GM12878 (cell line): ENCODE data around the gene TBCD. TPM values are rescaled to one million over a fixed set of nuclear protein-coding genes. Genes with fewer than 3 reads are reported as not detected.

Experiments used
- ATAC-seq: fragments of 200-7000 bp; cut with Tn5 transposase; 3 replicates; pipeline ENCODE4 v1.9.1; 2020; ENCODE audit warnings: mild to moderate bottlenecking, moderate library complexity
- BruUV-seq: library from RNA; stranded (reverse); fragments of 400-500 nt; replicated peaks from 2 replicates; lab custom pipeline; 2021; lab: Mats Ljungman, UMichigan
- CTCF ChIA-PET: fragments of 300-600 bp; sonication (Branson Sonifier 250); formaldehyde crosslinking; extraction: SDS; loops from one replicate; lab custom pipeline; 2021; ENCODE audit warnings: inconsistent platforms; lab: Yijun Ruan, JAX
- POLR2A ChIA-PET: fragments of 350-600 bp; formaldehyde crosslinking; extraction: SDS; loops from one replicate; lab custom pipeline; 2021; ENCODE audit warnings: inconsistent platforms; lab: Charles Lee
- RAD21 ChIA-PET: fragments of 300-600 bp; sonication (Branson Sonifier 250); formaldehyde crosslinking; loops from one replicate; lab custom pipeline; 2023; ENCODE audit warnings: antibody characterized with exemption; ENCODE audit not compliant: unreplicated experiment; lab: Charles Lee
- SMC1A ChIA-PET: fragments of 300-600 bp; sonication (Branson Sonifier 250); formaldehyde crosslinking; loops from one replicate; lab custom pipeline; 2023; ENCODE audit not compliant: unreplicated experiment, uncharacterized antibody; lab: Charles Lee
- DNase-seq: peaks from one replicate; pipeline ENCODE4 v3.0.0-alpha.2; 2011; ENCODE audit warnings: low read depth, low spot score
- FAIRE-seq: peaks from 3 replicates; lab custom pipeline; 2011; peaks lifted over from hg19 to GRCh38; lab: Jason Lieb, UNC
- H2AFZ ChIP-seq: 2 replicates; pipeline ENCODE4 v1.6.0; 2011; ENCODE audit warnings: low read depth, low read length, control low read depth; ENCODE audit not compliant: control insufficient read depth
- H3K27ac ChIP-seq: 2 replicates; pipeline ENCODE4 v1.5.1; 2011; ENCODE audit warnings: control low read depth; ENCODE audit not compliant: control insufficient read depth, insufficient read depth
- H3K27me3 ChIP-seq, 2 experiments: replicated peaks in 1 of 2; 2 replicates each; pipeline versions ENCODE4 v1.6.0 to v1.6.1; 2011; ENCODE audit warnings: low read length in 1 of 2; ENCODE audit not compliant: control insufficient read depth in 2 of 2, insufficient read depth in 2 of 2
- H3K36me3 ChIP-seq, 2 experiments: 2 replicates each; pipeline ENCODE4 v1.5.1; 2011; ENCODE audit warnings: low read length in 1 of 2; ENCODE audit not compliant: control insufficient read depth in 2 of 2, insufficient read depth in 2 of 2
- H3K4me1 ChIP-seq: 2 replicates; pipeline ENCODE4 v1.6.1; 2011; ENCODE audit warnings: mild to moderate bottlenecking, low read length, moderate library complexity, mixed read lengths; ENCODE audit not compliant: control insufficient read depth, insufficient read depth
- H3K4me2 ChIP-seq: 2 replicates; pipeline ENCODE4 v1.6.0; 2011; ENCODE audit warnings: control low read depth; ENCODE audit not compliant: control insufficient read depth, insufficient read depth
- H3K4me3 ChIP-seq: fragments of 200-600 bp; sonication (generic); 2 replicates; pipeline ENCODE4 v1.5.1; 2016
- H3K79me2 ChIP-seq: 2 replicates; pipeline ENCODE4 v1.6.0; 2011; ENCODE audit warnings: low read length; ENCODE audit not compliant: control insufficient read depth, insufficient read depth
- H3K9ac ChIP-seq: 2 replicates; pipeline ENCODE4 v1.8.0; 2011; ENCODE audit warnings: low read length, control low read depth, mixed read lengths; ENCODE audit not compliant: control insufficient read depth, insufficient read depth
- H3K9me3 ChIP-seq: replicated peaks from 3 replicates; pipeline ENCODE4 v1.5.1; 2011; ENCODE audit warnings: mild to moderate bottlenecking, low read length; ENCODE audit not compliant: control insufficient read depth, insufficient read depth
- H4K20me1 ChIP-seq: 2 replicates; pipeline ENCODE4 v1.6.0; 2011; ENCODE audit not compliant: control insufficient read depth, insufficient read depth
- BCL11A ChIP-seq: IDR thresholded peaks from 2 replicates; pipeline ENCODE4 v1.6.1; 2011; ENCODE audit warnings: low read depth, low read length
- HCFC1 ChIP-seq: fragments of 150-350 bp; IDR thresholded peaks from 2 replicates; pipeline ENCODE4 v1.6.1; 2014; ENCODE audit warnings: low read length
- HDAC6 ChIP-seq: fragments of 200-600 bp; sonication (generic); IDR thresholded peaks from one replicate; pipeline ENCODE4 v1.8.0; 2017; ENCODE audit warnings: antibody characterized with exemption; ENCODE audit not compliant: unreplicated experiment
- HSF1 ChIP-seq: fragments of 150-350 bp; IDR thresholded peaks from 2 replicates; pipeline ENCODE4 v1.6.1; 2014; ENCODE audit warnings: mild to moderate bottlenecking, low read depth, low read length
- IRF3 ChIP-seq: fragments of 450-650 bp; IDR thresholded peaks from 2 replicates; pipeline ENCODE4 v1.6.1; 2014; ENCODE audit warnings: mild to moderate bottlenecking
- MTA3 ChIP-seq: IDR thresholded peaks from 2 replicates; pipeline ENCODE4 v1.6.1; 2012; ENCODE audit warnings: low read length, inconsistent platforms, borderline replicate concordance
- NFXL1 ChIP-seq: fragments of 450-650 bp; IDR thresholded peaks from 2 replicates; pipeline ENCODE4 v1.6.1; 2017; ENCODE audit warnings: antibody characterized with exemption, mild to moderate bottlenecking, borderline replicate concordance
- NRF1 ChIP-seq: conservative IDR thresholded peaks from 2 replicates; pipeline ENCODE4 v1.6.1; 2011; ENCODE audit warnings: mild to moderate bottlenecking, low read depth, low read length, improper control_type of control experiment
- POU2F2 ChIP-seq: IDR thresholded peaks from 3 replicates; pipeline ENCODE4 v1.6.1; 2011; ENCODE audit warnings: low read depth, mild to moderate bottlenecking, low read length, borderline replicate concordance
- RAD21 ChIP-seq: IDR thresholded peaks from 2 replicates; pipeline ENCODE4 v1.6.1; 2011; ENCODE audit warnings: mild to moderate bottlenecking, low read depth, low read length, moderate library complexity; ENCODE audit not compliant: insufficient read depth
- SMAD5 ChIP-seq: IDR thresholded peaks from 2 replicates; pipeline ENCODE4 v1.6.1; 2016; ENCODE audit warnings: antibody characterized with exemption, low read depth
- SP1 ChIP-seq: IDR thresholded peaks from one replicate; pipeline ENCODE4 v1.6.1; 2011; ENCODE audit warnings: low read depth, low read length
- SPI1 ChIP-seq: IDR thresholded peaks from 2 replicates; pipeline ENCODE4 v1.6.1; 2011; ENCODE audit warnings: low read depth, mild to moderate bottlenecking, low read length, moderate library complexity, borderline replicate concordance; ENCODE audit not compliant: insufficient read depth
- STAT3 ChIP-seq: IDR thresholded peaks from 2 replicates; pipeline ENCODE4 v1.6.1; 2011; ENCODE audit warnings: low read depth, low read length, improper control_type of control experiment
- ZSCAN29 ChIP-seq: fragments of 450-650 bp; IDR thresholded peaks from 2 replicates; pipeline ENCODE4 v1.6.1; 2017; ENCODE audit warnings: mild to moderate bottlenecking, moderate library complexity
- WGBS: methylation state at CpG from one replicate; pipeline ENCODE4 v1.1.6; 2016; ENCODE audit warnings: low lambda C conversion rate; ENCODE audit not compliant: insufficient replicate concordance, insufficient coverage; ENCODE audit errors: missing lambda C conversion rate; 5-methylcytosine and 5-hydroxymethylcytosine counted together
- in situ Hi-C: fragments of 300-500 bp; cut with MboI; formaldehyde crosslinking; loops from 9 replicates; pipeline ENCODE4 v1.14.3; 2018; ENCODE audit warnings: mixed read lengths
- intact Hi-C: fragments of 100-400 bp; cut with micrococcal nuclease; formaldehyde crosslinking; loops from one replicate; pipeline ENCODE4 v1.14.2; 2022; ENCODE audit not compliant: unreplicated experiment
- polyA plus RNA-seq, 11 experiments: library from polyadenylated mRNA; depleted of rRNA in 4 of 11; unstranded in 6 of 11; stranded (reverse) in 5 of 11; fragments of >200 nt; fragmentation: Nextera tagmentation in 4 of 11; fragmentation: Illumina TruSeq in 1 of 11; extraction: Ambion mirVana in 4 of 11; extraction: Trizol in 1 of 11; gene quantifications; 1 replicate in 1 of 11; 2 replicates in 10 of 11; pipeline versions ENCODE4 v1.2.1 to v1.2.3, GENCODE V29; 2011 to 2016; ENCODE audit warnings: inconsistent platforms in 2 of 11, missing spikeins in 2 of 11, low read depth in 1 of 11
- total RNA-seq, 4 experiments: library from RNA; depleted of rRNA in 3 of 4; stranded (reverse); fragments of >200 nt in 3 of 4; fragmentation: Illumina TruSeq in 1 of 4; extraction: Trizol in 1 of 4; gene quantifications; 2 replicates each; pipeline versions ENCODE4 v1.2.1 to v1.2.3, GENCODE V29; 2013 to 2021
- TF ChIP-seq, protein P1 (sequence below): fragments of 450-650 bp; IDR thresholded peaks from 2 replicates; pipeline ENCODE4 v1.6.1; 2016; ENCODE audit warnings: mild to moderate bottlenecking, moderate library complexity, borderline replicate concordance

Gene TBCD
- total and polyA plus RNA-seq, 10 of the 15 experiments (the other 5 are each of a cell fraction or from before 2014, with no cell fraction given): 10.3 to 114 (median 52.4) TPM

GRCh38 chr17:82709676-82710498, 42.0 kb upstream of the TBCD start (continued):
- TF ChIP-seq, protein P1, sequence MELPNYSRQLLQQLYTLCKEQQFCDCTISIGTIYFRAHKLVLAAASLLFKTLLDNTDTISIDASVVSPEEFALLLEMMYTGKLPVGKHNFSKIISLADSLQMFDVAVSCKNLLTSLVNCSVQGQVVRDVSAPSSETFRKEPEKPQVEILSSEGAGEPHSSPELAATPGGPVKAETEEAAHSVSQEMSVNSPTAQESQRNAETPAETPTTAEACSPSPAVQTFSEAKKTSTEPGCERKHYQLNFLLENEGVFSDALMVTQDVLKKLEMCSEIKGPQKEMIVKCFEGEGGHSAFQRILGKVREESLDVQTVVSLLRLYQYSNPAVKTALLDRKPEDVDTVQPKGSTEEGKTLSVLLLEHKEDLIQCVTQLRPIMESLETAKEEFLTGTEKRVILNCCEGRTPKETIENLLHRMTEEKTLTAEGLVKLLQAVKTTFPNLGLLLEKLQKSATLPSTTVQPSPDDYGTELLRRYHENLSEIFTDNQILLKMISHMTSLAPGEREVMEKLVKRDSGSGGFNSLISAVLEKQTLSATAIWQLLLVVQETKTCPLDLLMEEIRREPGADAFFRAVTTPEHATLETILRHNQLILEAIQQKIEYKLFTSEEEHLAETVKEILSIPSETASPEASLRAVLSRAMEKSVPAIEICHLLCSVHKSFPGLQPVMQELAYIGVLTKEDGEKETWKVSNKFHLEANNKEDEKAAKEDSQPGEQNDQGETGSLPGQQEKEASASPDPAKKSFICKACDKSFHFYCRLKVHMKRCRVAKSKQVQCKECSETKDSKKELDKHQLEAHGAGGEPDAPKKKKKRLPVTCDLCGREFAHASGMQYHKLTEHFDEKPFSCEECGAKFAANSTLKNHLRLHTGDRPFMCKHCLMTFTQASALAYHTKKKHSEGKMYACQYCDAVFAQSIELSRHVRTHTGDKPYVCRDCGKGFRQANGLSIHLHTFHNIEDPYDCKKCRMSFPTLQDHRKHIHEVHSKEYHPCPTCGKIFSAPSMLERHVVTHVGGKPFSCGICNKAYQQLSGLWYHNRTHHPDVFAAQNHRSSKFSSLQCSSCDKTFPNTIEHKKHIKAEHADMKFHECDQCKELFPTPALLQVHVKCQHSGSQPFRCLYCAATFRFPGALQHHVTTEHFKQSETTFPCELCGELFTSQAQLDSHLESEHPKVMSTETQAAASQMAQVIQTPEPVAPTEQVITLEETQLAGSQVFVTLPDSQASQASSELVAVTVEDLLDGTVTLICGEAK: no peak
- TF ChIP-seq NFXL1 (no peak), SMAD5 (no peak)

- Histone ChIP-seq H3K4me2 (no peak overlapping the region), H3K9ac (no peak overlapping the region), H3K4me1 (peaks cover 10% of the 10 kb centered on the region), H4K20me1 (no peaks in the 10 kb centered on the region), H3K27ac (no peak overlapping the region), H3K27me3 (no peaks in the 10 kb centered on the region), H3K36me3 (no peaks in the 10 kb centered on the region), H2AFZ (no peak overlapping the region), H3K9me3 (no peaks in the 10 kb centered on the region), H3K4me3 (no peak overlapping the region), H3K79me2 (no peaks in the 10 kb centered on the region)
- ChIA-PET RAD21 (no interaction called here), POLR2A (no interaction called here), SMC1A (no interaction called here), CTCF (no interaction called here)
- in situ Hi-C loops: no loop called here
- intact Hi-C loops: no loop called here
- no peak for ATAC-seq
- no peak for DNase-seq
- no TSS peak for BruUV-seq
- WGBS: 57% methylated on average over 28 of the region's 29 CpGs
- FAIRE-seq: no peak
- TF ChIP-seq HCFC1 (no peak), BCL11A (no peak), MTA3 (no peak), SP1 (no peak), SPI1 (no peak), NRF1 (no peak), RAD21 (no peak), STAT3 (no peak), POU2F2 (no peak), ZSCAN29 (no peak), IRF3 (no peak), HSF1 (no peak), HDAC6 (no peak)
These were observed 41.2 kb upstream of the TBCD start for GRCh38 chr17:82710499-82711232.
